HG03565 (cell line): ENCODE measurements around the gene CHCHD6.

Source experiments
- ATAC-seq: cut with Tn5 transposase; IDR thresholded peaks from one replicate; pipeline ENCODE4 v1.9.1; 2021; ENCODE audit warnings: mild to moderate bottlenecking, moderate library complexity; ENCODE audit not compliant: unreplicated experiment

CHCHD6 gene

DNA sequence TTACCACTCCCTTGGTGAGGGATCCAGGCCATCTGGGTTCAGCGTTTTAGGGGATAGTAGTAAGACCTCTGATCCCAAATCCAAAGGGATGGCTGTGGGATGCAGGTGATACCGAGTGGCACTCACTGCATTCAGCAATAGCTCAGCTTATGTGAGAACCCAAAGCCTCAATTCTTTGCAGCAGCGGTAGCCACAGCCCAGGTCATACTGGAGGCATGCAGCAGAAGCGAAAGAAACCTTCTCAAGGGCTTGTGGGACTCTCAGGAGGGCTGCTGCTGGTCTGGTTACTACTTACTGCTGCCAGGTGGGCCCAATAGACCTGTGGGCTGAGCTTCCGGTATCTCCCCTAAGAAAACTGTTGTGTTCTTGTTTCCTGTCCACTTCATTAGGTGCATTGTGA is 38.0 kb downstream of the CHCHD6 start:
- ATAC-seq = no peak

DNA sequence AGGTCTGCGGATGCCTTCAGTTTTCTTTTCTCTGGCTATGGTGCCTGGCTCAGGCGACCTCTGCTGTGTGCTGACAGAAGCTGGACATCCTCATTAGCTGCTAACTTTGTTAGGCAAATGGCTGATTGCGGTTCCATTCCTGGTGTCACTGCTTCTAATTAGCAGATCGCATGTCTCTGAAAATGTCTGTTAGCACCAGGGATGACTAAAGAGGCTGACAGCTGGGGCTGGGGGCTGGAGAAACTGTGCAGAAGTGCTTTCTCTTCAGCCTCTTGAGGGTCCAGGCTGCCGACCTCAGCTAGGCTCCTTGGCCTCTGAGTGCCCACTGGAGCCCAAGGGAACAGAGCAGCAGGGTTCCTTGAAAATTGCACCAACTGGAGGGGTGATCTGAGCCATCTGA is 39.3 kb downstream of the CHCHD6 start:
- no peak for ATAC-seq

DNA sequence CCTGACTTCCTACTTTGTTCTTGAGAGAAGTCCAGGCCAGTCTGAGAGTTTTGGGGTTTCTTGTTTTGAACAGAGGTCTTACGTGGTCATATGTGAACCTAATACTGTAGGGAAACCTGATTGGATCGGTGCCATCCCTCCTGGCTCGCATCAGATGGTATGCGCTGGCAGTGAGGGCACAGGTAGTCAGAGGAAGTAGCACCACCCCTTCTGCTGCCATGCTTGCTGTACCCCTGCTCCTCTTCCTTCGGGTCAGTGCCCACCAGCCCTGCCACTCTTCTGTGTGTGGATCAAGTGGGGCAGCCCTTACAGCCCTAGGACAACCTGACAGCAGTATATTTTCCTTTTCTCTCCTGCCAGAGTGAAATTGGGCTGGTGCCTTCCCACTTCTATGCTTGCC is 39.7 kb downstream of the CHCHD6 start:
- no peak for ATAC-seq

DNA sequence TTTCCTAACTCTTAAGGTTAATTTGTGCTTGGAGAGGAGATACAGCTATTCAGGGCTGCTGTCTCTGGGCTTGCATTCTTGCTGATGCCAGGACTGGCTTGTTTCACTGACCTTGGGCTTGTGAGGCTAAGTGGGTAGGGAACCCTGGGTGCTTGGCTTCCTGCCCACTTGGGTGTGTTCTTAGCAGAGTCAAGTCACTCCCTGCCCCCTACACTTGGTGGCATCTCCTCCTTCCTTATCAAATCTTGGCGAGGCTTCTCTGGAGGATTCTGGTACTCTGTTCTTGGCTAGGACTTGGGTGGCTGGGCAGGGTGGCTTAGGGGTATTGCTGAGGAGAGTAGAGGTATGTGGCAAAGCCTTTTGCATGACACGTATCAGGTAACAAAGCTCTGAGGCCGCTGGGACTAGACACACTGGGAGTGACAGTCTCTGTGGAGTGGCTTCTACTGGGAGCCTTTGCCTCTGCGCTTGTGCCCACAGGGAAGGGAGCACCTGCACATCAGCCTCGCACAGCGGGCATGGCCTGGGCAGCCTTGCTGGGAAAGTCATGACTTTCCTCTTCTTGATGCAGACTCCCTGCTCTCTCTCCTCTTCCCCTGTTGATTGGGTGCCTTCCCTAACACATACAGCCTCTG is 41.8 kb downstream of the CHCHD6 start:
- no peak for ATAC-seq

DNA sequence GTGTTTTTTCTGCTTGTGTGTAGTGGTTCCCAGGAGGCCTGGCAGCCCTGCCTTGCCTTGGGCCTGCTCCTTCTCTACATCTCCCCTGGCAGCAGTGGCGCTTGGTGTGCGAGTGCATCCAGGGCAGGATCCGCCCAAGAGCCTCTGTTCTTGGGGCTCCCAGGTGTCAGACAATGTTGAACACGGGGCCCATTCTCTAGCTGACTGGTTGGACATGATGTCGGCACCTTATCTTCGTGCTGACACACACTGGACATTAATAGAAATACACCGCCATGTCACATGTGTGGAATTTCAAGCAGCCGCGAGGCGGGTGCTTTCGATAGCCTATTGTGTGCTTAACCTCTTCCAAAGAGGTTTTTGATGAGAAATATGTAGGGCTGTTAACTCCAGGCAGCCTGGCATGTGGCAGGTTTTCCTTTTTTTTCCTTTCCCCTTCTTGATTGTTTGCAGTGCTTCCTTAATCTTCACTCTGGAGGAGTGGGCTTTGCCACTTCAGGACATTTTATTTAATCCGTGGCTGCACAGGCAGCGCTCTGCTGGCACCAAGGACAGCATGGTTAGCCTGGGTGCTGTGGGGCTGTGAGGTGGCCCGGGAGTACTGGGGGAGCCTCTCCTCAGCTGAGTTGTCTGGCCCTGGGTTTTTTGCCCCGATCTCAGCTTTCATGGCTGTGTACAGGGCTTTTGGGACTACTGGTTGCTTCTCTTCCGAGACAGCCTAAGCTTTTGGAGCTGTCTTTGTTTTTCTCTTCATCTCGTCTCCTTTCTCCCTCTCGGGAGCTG is 42.5 kb downstream of the CHCHD6 start:
- ATAC-seq = no peak

DNA sequence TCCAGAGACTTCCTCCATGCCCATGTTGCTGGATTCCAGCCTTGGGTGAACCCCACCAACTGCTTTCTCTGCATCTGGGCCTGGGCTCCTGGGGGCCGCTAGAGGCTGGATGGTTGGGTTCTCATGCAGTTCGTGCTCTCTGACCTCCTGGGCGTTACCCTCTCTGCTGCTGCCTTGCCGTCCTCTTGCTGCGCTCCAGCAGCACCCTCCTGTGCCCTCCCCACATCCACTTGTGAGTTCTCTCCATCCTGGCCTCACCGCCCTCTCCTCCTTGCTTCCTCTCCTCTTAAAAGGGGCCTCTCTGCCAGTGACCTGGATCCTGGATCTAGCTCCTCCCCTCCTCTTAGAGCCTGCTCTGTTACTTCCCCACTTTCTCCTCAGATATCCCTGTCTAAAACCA is 43.7 kb downstream of the CHCHD6 start:
- no peak for ATAC-seq

DNA sequence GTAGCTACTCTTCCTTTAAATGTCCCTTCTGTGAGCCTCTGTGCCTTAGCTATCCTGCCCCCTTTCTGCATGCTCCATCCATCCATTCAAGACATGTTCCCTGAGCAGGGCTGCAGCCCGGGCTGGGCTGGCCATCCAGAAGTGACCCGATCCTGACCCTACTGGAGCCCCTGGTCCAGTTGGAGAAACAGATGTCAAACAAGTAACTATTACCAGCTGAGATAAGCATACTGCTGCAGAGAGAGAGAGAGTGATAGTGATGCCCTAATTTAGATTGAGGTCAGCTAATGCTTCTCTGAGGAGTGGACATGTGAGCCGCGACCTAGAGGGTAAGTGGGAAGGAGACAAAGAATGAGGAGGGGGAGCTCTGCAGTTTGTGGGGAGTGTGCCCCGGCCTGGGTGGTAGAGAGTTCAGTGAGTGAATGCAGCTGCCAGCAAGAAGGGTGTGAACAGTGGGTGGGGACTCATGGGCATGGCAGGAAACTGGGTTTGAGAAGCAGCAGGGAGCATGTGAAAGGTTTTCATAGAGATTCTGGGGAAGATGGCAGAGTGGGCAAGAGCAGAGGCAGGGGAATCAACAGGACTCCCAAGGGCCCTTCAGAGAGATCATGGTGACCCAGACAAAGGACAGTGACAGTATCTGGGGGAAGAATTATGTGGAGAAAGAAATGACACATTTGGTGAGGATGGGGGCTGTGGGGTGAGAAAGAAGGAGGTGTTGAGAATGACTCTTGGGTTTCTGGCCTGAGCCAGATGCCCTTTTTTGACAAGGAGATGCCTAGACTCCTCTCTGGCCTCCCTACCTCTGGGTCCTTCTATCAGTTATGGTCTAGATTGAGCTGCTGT is 44.9 kb downstream of the CHCHD6 start:
- ATAC-seq = no peak

DNA sequence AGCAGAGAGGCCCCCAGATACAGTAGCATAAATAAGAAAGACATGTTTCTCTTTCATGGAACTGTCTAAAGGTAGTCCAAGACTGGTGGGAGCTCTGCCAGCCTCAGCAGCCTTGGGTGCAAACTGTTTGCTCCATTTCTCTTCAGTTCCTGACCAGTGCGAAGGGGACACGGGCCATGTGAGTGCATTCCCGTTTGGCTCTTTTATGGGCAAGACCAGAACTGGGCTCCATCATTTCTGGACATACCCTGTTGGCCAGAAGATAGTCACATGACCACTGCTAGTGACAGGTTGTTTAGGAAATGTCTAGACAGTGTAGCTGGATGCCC is 45.5 kb downstream of the CHCHD6 start:
- no peak for ATAC-seq

DNA sequence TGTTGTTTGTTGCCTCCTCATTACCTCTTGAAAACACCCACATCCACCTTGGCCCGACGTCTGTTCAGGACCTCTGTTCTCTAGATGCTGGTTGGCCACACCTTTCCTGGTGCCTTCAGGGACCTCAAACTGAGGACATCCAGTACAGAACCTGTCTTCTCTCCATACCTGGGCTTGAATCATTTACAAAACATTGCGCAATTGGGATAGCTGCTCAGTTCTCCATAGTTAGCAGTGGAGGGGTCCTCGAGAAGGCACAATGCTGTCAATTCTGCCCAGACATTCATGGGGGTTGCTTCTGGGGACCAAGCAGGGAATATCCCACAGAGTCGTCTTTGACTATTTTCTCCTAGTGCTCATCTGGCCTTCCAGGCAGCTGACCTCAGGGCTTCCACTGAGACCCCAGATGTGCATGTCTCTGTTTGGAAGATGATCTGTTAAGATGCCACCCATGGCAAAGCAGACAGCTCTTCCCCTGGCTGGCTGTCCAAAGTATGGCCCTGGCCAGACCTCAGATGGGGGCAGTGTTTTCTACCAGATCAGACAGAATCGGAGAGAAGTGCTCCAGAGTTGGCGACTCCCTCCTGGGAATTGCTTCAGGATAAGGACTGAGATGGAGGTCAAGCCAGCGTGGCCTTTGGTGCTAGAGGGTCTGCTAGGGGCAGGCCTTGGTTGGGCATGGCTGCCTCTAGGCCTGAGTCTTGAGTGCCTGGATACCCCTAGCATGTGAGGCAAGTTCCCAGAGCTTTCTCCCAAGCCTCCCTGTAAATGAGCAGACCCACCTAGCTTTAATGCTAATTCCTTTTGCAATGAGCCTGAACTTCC is 46.1 kb downstream of the CHCHD6 start:
- ATAC-seq = no peak

DNA sequence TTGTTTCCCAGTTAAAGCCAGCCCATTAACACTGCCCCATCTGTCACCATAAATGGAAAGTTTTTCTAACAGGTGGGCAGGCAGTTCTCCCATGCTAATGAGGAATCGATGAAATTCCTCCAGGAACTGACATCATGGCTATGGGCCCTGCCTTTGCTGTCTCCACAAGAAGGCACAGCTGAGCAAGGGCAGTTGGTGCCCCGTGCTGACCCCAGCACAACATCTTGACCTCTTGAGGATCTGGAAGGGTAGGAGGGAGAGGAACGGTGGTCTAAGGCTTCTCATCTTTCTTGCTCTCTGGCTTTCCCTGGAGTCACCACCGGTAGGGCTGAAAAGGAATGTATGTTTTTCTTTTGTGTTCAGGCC is 46.7 kb downstream of the CHCHD6 start:
- no peak for ATAC-seq

DNA sequence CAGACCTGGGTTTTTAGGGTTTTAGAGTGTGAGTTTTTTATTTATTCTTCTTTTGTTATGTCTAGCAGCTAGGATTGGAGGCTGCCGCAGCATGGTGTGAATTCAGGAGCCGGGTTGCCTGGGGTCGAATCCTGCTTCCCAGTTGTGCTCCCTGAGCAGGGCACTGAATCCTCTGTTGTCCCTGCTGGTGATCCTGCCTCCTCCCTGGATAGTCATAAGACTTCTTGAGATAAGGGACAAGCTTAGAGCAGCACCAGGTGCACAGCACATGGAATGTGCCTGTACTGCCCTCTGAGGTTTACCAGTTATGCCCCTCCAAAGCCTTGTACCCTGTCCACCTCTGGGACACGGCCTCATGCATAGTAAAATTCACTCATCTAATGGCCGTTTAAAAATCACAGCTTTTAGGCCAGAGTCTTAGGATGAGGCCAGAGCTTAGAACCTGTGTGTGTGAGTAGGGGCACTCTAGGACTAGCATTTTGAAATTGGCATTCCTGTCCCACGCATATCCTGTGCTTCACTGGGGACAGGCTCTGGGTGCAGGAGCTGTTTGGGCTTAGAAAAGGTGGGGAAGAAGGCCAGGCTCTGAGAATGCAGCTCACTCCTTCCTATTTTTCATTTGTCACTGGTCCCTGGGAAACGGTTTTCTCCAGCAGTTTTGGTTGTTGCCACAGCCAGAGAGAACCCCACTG is 47.7 kb downstream of the CHCHD6 start:
- ATAC-seq = no peak

DNA sequence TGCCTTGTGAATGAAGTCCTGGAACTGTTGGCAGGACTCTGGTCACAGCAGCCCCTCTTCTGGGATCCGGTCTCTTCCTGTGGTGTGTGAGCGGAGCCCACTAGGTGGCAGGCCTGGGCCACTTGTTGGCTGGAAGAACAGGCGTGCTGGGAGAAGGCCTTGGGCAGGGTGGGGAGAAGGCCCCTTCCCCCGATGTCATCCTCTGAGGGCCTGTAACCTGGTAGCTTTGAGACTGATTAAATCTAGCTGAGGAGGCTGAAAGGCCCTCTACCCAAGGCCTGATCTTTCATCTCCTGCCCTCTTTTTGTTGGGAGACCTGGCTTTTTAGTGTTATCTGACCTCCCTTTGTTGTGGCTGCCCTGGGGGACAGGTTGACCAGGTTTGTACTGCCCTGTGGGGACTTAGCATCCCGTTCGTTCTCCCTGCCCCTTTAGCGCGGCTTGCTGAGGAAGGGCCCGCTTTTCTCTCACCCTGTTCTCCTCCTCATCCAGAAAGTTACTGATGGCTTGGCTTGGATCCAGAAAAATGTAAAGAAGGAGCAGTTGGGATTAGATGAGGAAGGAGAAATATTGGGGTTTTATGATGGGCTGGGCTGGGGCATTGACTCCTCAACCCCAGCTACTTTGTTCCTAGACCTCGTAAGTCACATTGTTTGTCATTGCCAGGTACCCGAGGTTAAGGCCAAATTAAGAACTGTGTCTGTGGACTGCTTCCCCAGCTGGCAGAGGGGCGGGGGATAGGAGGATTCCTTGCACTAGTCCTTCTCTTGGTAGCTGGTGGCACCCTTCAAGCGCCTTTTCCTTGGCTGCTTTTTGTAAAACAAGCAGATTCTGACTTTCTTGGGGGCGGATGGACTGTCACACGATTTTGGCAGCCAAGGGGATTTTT is 48.5 kb downstream of the CHCHD6 start:
- no peak for ATAC-seq

DNA sequence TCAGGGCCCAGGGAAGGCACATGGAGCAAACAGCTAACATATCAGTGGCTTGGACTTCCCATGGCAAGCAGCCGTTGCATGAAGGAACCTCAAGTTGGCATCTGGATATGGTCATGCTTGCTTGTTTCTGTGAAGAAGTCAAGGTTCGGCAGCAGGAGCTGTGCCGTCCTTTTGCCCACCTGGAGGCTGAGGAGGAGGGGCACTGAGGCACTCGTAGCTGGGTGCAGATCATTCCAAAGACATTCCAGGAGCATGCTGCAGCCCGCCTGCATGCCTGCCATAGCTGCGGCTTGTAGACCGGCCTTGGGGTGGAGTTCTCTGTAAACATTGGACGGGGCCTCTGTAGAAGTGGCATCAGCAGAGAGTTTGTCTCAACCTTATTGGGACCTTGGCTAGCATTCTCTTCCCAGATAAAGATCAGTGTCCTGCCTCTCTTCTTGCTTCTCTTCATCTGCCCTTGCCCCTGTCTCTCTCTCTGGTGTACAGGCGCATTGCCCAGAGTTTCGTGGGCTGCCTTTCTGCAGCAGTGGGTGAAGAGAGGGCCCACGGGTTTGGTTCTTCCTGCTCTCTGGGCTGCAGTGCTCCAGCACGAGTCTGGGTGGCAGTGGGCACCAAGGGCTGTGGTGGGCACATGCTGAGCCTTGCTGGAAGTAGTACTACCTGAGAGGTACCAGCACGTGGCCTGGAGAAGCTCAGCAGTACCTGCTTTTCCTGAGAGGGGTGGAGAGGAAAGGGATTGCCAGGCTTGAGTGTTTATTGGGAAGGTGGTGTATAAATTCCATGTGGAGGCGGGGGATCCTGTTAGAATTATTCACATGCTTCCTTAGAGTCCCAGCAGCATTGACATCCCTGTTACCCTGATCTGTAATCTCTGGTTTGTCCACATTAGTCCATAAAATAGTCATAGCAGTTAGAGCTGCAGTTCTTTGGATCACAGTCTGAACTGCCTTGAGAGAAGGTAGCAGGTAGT is 49.4 kb downstream of the CHCHD6 start:
- ATAC-seq = no peak

DNA sequence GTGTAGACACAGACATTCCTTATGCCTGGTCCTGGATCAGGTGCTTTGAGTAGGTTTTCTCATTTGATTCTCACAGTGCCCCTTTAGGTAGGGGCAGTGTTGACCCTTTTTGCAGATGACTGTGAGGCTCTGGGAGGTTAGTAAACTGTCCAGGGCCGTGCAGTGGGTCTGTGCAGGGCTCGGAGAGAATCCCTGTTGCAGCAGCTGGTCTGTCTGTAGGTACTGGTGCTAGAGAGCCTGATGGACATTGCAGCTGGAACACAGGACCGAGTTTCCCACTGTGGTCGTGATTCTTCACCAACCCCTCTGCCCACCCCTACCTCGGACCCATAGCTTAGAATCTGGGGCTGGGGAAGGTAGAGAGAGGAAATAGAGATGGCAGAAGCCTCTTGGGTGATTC is 51.8 kb downstream of the CHCHD6 start:
- no peak for ATAC-seq

DNA sequence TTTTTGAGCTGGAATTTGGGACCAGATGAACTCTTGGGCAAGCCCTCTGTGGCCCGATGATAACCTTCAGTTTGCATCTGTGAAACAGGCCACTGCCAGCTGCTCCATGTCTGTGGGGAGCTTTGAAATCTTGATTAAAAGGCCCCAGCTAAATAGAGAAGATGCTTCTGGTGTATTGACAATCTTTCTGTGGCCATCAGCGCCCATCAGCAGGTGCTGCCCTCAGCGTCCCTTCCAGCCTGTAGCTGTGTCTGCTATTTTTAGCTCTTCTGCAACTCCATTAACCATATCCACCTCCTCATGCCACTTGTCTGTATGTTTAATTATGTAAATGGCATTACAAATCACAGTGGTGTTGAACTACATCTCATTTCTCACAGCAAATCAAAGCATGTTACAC is 54.0 kb downstream of the CHCHD6 start:
- ATAC-seq = no peak

DNA sequence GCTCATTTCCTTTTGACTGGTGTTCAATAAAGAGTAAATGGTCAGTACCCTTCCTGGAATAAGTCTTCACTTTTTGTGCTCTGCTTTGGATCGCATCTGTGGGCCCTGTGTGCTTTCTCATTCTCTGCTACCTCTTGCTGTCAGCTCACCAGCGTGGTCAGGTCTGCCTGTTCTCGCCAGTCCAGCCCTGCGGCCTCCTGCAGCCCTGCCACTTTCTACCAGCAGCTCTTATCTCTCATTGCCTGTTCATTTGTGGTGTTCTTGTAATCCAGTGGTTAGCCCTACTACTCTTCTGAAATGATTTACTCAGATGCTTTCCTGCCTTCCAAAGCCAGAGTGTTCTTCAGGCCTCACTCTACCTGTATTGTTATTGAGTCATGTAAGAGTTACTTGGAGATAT is 54.8 kb downstream of the CHCHD6 start:
- ATAC-seq = no peak

DNA sequence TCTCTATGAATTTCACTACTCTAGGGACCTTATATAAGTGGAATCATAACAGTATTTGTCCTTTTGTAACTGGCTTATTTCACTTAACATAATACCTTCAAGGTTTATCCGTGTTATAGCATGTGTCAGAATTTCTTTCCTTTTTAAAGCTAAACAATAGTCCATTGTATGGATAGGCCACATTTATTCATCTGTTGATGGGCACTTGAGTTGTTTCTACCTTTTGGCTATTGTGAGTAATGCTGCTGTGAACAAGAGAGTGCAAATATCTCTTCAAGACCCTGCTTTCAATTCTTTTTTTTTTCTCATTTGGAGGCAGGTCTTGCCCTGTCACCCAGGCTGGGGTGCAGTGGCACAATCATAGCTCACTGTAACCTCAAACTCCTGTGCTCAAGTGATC is 56.5 kb downstream of the CHCHD6 start:
- no peak for ATAC-seq

DNA sequence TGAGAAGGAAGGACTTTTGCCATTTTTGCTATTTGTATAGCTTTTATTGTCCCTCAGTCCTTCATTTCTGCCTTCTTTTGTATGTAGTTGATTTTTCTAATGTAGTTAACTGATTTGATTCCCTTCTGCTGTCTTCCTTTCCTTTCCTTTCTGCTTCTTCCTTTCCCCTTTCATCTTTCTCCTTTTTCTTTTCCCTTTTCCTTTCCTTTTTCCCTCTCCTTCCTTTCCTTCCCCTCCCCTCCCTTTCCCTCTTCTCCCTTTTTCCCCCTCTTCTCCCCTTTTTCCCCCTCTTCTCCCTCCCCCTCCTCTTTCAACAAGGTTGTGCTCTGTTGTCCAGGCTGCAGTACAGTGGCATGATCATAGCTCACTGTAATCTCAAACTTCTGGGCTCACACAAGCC is 59.0 kb downstream of the CHCHD6 start:
- ATAC-seq = no peak
